Measurements from ENCODE around the gene SLC25A2. TPM values are rescaled to one million over a fixed set of nuclear protein-coding genes. Genes with fewer than 3 reads are reported as not detected.
"Not testable (repeated sequence)": the region's sequence is repeated elsewhere in the genome, so short reads cannot be mapped to it uniquely, and the experiment has no call there.

Gene SLC25A2
- total RNA-seq, 2 donors from 2014 or later = 0.46 to 0.63 TPM

GRCh38 chr5:141330299-141331080 is 26.6 kb upstream of the SLC25A2 start, which contains the start of gene PCDHGA1:
TSS of gene PCDHGA1 (plus strand) at chr5:141330514.
- Mint-ChIP-seq H3K4me1 (ENCODE audit: low read depth) (peaks cover 12% of the 10 kb centered on the region), H3K27me3 (ENCODE audit: low read depth) (peaks cover 49% of the 10 kb centered on the region), H3K36me3 (ENCODE audit: insufficient read depth in 2 of 2) (peaks cover 18 to 23% of the 10 kb centered on the region in 2 donors), H3K27ac (no peak within 1 kb of the TSS), H3K4me3 (peak within 1 kb of the TSS; percentile 49 to 58), H3K9me3 (peaks cover 6 to 15% of the 10 kb centered on the region in 2 donors)
- peak; percentile 39 to 48 for ATAC-seq (replicated peaks in 1 of 2)
- DNase-seq = peak; percentile 15 to 39

GRCh38 chr5:141328231-141328630 is 24.4 kb upstream of the SLC25A2 start:
- Mint-ChIP-seq H3K27ac (no peak overlapping the region), H3K36me3 (ENCODE audit: insufficient read depth in 2 of 2) (peaks cover 9 to 17% of the 10 kb centered on the region in 2 donors), H3K4me3 (no peak overlapping the region), H3K4me1 (ENCODE audit: low read depth) (peaks cover 12% of the 10 kb centered on the region), H3K9me3 (peaks cover 6 to 12% of the 10 kb centered on the region in 2 donors), H3K27me3 (ENCODE audit: low read depth) (peaks cover 27% of the 10 kb centered on the region)
- DNase-seq (peak in 1 of 2 donors; percentile 33), ATAC-seq (replicated peaks in 1 of 2) (peak; percentile 30 to 54)

GRCh38 chr5:141326088-141326854 is 22.4 kb upstream of the SLC25A2 start:
- H3K4me1 Mint-ChIP-seq (ENCODE audit: low read depth) = peaks cover 19% of the 10 kb centered on the region
- peak overlapping the region; percentile 94 to 98 for H3K4me3 Mint-ChIP-seq
- H3K27me3 Mint-ChIP-seq (ENCODE audit: low read depth) = peaks cover 13% of the 10 kb centered on the region
- ATAC-seq (replicated peaks in 1 of 2) (peak; percentile 91 to 93), DNase-seq (peak; percentile 65 to 76)
- H3K9me3 Mint-ChIP-seq = peaks cover 2 to 5% of the 10 kb centered on the region in 2 donors
- H3K36me3 Mint-ChIP-seq (ENCODE audit: insufficient read depth in 2 of 2) = peaks cover 11 to 14% of the 10 kb centered on the region in 2 donors
- peak overlapping the region; percentile 93 for H3K27ac Mint-ChIP-seq

DNA sequence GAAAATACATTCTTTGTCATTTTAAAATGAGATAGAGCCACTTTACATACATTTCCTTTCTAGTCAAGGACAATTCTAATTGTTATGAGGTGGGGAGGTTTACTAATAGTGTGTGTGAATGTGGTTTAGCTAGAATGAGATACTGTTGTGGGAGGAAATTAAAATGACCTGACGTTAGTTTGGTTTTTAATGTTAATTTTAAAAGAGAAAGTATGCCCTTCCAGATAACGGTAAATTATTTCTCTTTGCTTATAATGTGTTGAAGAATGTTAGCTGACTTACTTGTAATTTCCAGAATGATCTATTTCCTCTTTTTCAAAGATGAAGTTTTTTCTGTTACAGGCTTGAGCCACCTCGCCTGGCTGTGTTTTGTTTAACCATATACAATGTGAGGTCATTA is 18.4 kb upstream of the SLC25A2 start:
- Mint-ChIP-seq H3K4me1 (ENCODE audit: low read depth) (peaks cover 46% of the 10 kb centered on the region), H3K36me3 (ENCODE audit: insufficient read depth in 2 of 2) (peaks cover 36 to 42% of the 10 kb centered on the region in 2 donors), H3K27me3 (ENCODE audit: low read depth) (no peaks in the 10 kb centered on the region), H3K27ac (no peak overlapping the region), H3K9me3 (peaks cover 14 to 17% of the 10 kb centered on the region in 2 donors), H3K4me3 (peak overlapping the region in 1 of 2 donors; percentile 57)
- DNase-seq = no peak
- ATAC-seq (replicated peaks in 1 of 2) = no peak

DNA sequence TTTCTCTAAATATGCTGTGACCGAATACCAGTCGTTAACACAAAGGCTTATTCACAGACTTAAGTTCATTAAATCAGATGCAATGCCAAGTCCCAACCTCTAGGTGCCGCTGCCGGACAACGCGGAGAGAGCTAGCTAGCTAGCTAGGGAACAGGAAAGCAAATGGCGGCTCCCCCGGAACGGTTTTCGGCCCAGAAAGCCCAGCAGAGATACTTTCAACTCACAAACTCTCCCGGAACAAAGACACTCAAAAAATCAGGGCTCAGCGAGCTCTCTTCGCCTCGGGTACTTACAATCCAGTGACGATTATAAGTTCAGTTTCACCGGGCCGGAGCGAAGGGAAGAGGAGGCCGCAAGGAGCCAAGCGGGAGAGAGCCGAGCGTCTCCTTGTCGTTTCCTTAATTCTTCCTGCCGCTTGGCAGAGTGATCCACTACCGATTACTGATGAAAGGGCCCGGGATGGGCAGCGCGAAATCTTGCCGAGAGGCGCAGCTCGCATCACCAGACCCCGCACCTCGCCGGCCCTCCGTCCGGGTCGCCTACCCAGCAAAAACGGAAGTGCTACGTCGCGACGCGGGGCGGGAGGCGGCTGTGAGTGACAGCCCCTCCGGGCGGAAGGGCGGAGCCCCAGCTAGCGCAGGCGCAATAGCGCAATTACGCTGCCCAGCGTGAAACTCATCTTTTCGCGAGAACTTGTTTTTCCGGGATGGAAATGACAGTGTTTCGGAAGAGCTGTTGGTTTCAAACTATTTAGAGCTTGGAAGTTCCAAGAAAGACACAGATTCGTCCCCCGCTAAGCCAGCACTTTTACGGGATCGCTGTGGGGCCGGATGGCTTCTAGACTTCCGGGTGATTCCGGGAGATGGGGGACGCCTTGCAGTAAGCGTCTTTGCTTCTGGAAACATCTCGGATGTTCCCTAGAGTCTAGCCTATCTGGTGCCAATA is 16.6 kb upstream of the SLC25A2 start, which contains the start of gene TAF7:
Gene TAF7 (minus strand): TSS at position 560 of the 945 bp plus-strand sequence. CDS start 740 bp downstream, outside the sequence.
- Mint-ChIP-seq H3K27me3 (ENCODE audit: low read depth) (no peaks in the 10 kb centered on the region), H3K27ac (peak within 1 kb of the TSS; percentile 95), H3K4me3 (peak within 1 kb of the TSS; percentile 90 to 100), H3K9me3 (peaks cover 15 to 20% of the 10 kb centered on the region in 2 donors), H3K4me1 (ENCODE audit: low read depth) (peaks cover 37% of the 10 kb centered on the region), H3K36me3 (ENCODE audit: insufficient read depth in 2 of 2) (peaks cover 32 to 52% of the 10 kb centered on the region in 2 donors)
- DNase-seq (peak; percentile 94 to 96), ATAC-seq (replicated peaks in 1 of 2) (peak; percentile 96 to 98)

GRCh38 chr5:141319699-141320098 is 15.8 kb upstream of the SLC25A2 start:
- Mint-ChIP-seq H3K36me3 (ENCODE audit: insufficient read depth in 2 of 2) (peaks cover 39 to 59% of the 10 kb centered on the region in 2 donors), H3K4me1 (ENCODE audit: low read depth) (peaks cover 38% of the 10 kb centered on the region), H3K4me3 (peak overlapping the region; percentile 90 to 100), H3K27ac (peak overlapping the region; percentile 95), H3K9me3 (peaks cover 23 to 25% of the 10 kb centered on the region in 2 donors), H3K27me3 (ENCODE audit: low read depth) (no peaks in the 10 kb centered on the region)
- ATAC-seq (replicated peaks in 1 of 2) = no peak
- no peak for DNase-seq

GRCh38 chr5:141319202-141319601 is 15.4 kb upstream of the SLC25A2 start:
- no peaks in the 10 kb centered on the region for H3K27me3 Mint-ChIP-seq (ENCODE audit: low read depth)
- ATAC-seq (replicated peaks in 1 of 2) (no peak), DNase-seq (no peak)
- H3K4me1 Mint-ChIP-seq (ENCODE audit: low read depth) = peaks cover 38% of the 10 kb centered on the region
- H3K4me3 Mint-ChIP-seq = peak overlapping the region; percentile 90 to 100
- peak overlapping the region; percentile 95 for H3K27ac Mint-ChIP-seq
- H3K9me3 Mint-ChIP-seq = peaks cover 24 to 25% of the 10 kb centered on the region in 2 donors
- H3K36me3 Mint-ChIP-seq (ENCODE audit: insufficient read depth in 2 of 2) = peaks cover 41 to 59% of the 10 kb centered on the region in 2 donors

DNA sequence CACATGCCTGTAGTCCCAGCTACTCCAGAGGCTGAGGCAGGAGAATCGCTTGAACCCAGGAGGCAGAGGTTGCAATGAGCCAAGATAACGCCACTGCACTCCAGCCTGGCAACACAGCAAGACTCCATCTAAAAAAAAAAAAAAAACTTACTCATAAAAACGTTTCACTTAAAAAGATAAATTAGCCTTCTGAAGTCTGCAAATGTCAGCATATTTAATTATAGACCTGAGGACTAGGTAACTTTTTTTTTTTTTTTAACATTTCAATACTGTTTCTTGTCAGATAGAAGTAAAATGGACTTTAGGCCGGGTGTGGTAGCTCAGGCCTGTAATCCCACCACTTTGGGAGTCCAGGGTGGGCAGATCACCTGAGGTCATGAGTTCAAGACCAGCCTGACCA is 13.1 kb upstream of the SLC25A2 start:
- peaks cover 38% of the 10 kb centered on the region for H3K4me1 Mint-ChIP-seq (ENCODE audit: low read depth)
- peaks cover 44 to 66% of the 10 kb centered on the region in 2 donors for H3K36me3 Mint-ChIP-seq (ENCODE audit: insufficient read depth in 2 of 2)
- ATAC-seq (replicated peaks in 1 of 2); DNase-seq; H3K27me3 Mint-ChIP-seq (ENCODE audit: low read depth); H3K4me3 Mint-ChIP-seq; H3K27ac Mint-ChIP-seq: not testable (repeated sequence)
- peaks cover 30 to 32% of the 10 kb centered on the region in 2 donors for H3K9me3 Mint-ChIP-seq

DNA sequence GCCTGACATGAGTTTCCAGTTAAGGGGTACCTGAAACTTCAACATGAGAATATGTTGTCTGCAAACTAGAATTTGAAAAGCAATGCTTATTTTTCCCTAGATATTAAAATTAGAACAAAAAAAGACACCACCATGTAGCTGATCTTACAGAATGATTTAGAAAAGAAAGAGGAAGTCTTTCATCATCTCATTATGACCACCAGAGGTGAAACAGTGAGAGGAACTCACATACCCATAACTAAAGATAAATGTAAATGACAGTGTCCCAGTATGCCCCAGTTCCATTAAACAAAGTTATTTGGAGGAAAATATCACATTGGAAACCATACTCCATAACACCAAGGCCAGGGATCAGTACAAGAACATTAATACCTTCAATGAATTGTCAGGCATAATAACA is 9.9 kb upstream of the SLC25A2 start:
- Mint-ChIP-seq H3K4me3 (no peak overlapping the region), H3K4me1 (ENCODE audit: low read depth) (peaks cover 12% of the 10 kb centered on the region), H3K27ac (peak overlapping the region; percentile 19), H3K9me3 (peaks cover 25 to 34% of the 10 kb centered on the region in 2 donors), H3K27me3 (ENCODE audit: low read depth) (no peaks in the 10 kb centered on the region), H3K36me3 (ENCODE audit: insufficient read depth in 2 of 2) (peaks cover 40 to 50% of the 10 kb centered on the region in 2 donors)
- DNase-seq = no peak
- no peak for ATAC-seq (replicated peaks in 1 of 2)

DNA sequence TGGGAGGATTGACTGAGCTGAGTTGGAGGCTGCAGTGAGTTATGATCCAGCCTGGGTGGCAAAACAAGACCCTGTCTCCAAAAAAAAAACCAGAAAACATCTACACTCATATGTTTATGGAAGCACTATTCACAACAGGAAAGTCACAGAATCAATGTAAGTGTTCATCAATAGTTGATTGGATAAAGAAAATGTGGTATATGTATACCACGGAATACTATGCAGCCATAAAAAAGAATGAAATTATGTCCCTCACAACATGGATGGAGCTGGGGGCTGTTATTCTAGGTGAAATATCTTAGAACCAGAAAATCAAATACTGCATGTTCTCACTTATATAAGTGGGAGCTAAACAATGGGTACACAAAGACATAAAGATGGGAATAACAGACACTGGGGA is 2.8 kb upstream of the SLC25A2 start:
- peaks cover 9 to 25% of the 10 kb centered on the region in 2 donors for H3K9me3 Mint-ChIP-seq
- H3K36me3 Mint-ChIP-seq (ENCODE audit: insufficient read depth in 2 of 2) = peaks cover 25 to 37% of the 10 kb centered on the region in 2 donors
- no peaks in the 10 kb centered on the region for H3K27me3 Mint-ChIP-seq (ENCODE audit: low read depth)
- H3K4me1 Mint-ChIP-seq (ENCODE audit: low read depth) = no peaks in the 10 kb centered on the region
- H3K27ac Mint-ChIP-seq = no peak overlapping the region
- DNase-seq (no peak), ATAC-seq (replicated peaks in 1 of 2) (no peak)
- H3K4me3 Mint-ChIP-seq = no peak overlapping the region

DNA sequence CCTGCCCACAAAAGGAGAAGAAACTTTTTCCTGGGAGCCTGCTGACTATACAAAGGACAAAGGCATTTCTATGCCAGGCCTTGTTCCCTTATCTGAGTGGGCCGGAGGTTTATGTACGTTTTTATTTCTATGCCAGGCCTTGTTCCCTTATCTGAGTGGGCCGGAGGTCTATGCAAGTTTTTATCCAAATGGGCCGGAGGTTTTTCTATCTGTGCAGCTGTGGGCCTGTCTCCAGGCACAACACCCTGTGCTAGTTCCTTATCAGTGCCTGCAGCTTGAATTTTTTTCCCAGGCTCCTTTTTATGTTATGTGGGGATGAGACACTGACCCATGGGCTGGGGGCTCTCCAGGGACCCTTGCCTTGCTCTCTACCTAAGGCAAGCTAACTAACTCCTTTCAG is 5.5 kb downstream of the SLC25A2 start:
- H3K27me3 Mint-ChIP-seq (ENCODE audit: low read depth) = no peaks in the 10 kb centered on the region
- no peak for ATAC-seq (replicated peaks in 1 of 2)
- H3K27ac Mint-ChIP-seq = no peak overlapping the region
- H3K9me3 Mint-ChIP-seq = peaks cover 10 to 30% of the 10 kb centered on the region in 2 donors
- DNase-seq = no peak
- H3K4me3 Mint-ChIP-seq = no peak overlapping the region
- H3K4me1 Mint-ChIP-seq (ENCODE audit: low read depth) = no peaks in the 10 kb centered on the region
- H3K36me3 Mint-ChIP-seq (ENCODE audit: insufficient read depth in 2 of 2) = peaks cover 27 to 34% of the 10 kb centered on the region in 2 donors

DNA sequence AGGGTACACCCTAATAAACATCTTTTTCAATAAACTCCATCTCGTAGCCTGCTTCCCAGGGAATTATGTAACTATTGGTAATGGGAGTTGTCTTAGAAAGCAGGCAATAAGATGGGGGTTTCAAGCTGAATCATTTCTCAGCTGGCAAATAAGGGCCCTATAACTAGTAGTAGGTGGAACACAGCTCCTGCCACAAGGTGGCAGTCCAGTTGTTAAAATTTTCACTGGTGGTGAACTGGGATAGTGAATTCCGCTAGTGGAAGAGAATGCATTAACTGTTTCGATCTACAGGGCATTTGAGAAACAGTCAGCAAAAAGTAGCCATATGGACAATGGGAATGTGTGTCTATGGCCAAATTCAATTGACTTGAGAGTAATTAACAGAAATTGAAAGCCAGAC is 30.9 kb downstream of the SLC25A2 start:
- Mint-ChIP-seq H3K4me1 (ENCODE audit: low read depth) (no peaks in the 10 kb centered on the region), H3K27me3 (ENCODE audit: low read depth) (no peaks in the 10 kb centered on the region), H3K9me3 (peaks cover 20 to 39% of the 10 kb centered on the region in 2 donors), H3K36me3 (ENCODE audit: insufficient read depth in 2 of 2) (peaks cover 14 to 24% of the 10 kb centered on the region in 2 donors), H3K27ac (no peak overlapping the region), H3K4me3 (no peak overlapping the region)
- ATAC-seq (replicated peaks in 1 of 2) (no peak), DNase-seq (no peak)
